Measurements from ENCODE around the gene KIRREL1.

Gene KIRREL1

DNA sequence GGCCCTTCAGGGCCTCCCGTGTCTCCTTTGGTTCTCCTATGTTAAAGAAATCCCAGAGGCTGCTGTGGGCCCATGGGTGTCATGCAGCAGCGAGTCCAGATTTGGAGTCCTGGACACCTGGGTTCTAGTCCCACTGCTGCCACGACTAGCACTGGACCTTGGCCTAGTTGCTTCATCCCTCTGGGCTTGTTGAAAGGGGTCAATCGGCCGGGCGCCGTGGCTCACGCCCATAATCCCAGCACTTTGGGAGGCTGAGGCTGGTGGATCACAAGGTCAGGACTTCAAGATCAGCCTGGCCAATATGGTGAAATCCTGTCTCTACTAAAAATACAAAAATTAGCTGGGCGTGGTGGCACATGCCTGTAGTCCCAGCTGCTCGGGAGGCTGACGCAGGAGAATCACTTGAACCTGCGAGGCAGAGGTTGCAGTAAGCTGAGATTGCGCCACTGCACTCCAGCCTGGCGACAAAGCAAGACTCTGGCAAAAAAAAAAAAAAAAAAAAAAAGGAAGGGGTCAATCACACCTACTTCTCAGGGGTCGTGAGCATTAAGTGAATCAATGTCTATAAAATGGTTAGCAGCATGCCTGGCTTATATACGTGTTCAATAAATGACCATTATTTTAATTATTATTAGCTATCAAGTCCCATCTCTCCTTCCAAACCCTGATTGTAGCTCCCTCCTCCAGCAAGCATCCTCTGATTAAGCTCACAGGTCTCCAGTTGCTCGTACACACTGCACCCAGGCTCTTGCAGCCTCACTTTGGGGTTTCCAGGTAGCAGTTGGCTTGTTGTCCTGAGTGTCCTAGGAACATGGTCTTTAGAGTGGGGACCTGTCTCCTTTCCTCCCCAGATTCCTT, 43.8 kb downstream of the KIRREL1 start:
- no peak for DNase-seq

DNA sequence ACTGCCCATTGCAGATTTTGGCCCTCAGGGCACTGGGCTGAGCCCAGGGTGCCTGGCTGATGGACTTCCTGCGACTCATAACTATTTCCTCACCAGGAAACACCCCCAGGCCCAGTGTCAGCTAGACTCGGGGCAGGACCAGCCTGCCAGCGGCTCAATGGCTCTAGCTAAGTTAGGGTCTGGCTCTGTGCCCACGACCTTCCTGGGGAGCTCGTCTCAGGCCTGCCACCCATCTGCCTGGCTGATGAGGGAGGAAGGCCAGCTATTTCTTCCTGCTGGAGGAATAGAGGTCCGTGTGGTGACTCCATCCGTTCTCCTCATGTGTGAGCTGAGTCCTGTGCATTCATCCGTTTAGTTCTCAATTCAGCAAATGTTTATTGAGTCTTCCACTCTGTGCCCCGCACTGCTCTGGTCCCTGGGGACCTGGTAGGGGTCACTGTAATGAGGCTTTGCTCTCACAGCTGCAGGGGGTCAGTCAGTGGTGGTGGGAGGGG, 44.5 kb downstream of the KIRREL1 start:
- DNase-seq: no peak

DNA sequence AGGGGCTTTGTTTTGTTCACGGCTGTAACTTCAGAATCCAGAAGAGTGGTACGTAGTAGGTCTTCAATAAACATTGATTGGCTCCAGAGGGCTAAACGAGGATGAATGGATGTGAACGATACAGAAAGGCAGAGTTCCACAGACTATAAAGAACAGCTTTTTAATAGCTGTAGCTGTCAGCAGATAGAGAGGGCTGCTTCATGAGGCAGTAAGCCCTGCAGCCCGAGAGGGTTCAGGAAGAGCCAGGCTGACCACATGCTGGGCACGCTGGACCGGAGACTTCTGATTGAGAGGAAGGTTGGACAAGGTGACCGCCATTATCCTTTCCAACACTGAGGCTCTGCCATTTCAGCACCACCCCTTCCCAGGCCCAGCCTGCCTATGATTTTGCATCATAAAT, 45.3 kb downstream of the KIRREL1 start:
- no peak for DNase-seq

DNA sequence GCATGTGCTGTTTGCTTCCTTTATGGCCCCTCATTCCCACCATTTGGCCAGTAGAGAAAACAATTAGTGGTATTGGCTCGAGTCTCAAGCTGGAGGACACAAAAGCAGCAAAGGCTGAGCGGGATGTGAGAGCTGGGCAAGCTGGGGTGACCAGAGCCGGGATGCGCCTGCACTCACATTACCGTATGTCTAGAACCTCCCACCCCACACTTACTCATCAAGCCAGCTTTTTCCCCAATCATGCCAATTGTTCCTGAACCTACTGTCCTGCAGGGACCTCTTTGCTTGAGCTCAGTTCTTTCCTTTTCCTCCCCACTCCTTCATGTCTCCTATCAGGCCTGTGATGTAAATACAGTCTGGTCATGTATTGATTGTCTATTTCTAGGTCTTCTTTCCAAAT, 45.9 kb downstream of the KIRREL1 start:
- DNase-seq: no peak

DNA sequence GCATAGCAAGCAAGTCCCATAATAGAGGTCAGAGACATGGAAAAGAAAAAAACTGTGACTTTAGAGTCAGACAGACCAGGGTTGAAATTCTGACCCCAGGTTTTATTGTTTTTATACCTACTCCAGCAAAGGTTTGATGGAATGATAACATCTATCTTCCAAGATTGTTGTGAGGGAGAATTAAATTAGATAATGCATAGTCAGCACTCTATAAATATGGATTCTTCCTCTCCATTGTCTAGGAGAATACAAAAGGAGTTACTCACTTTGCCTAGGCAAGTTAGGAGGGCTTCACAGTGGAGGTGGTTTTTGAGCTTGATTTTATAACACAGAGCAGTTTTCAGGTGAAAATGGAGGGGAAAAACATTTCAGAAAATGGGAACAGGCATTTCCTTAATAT, 46.9 kb downstream of the KIRREL1 start:
- no peak for DNase-seq

DNA sequence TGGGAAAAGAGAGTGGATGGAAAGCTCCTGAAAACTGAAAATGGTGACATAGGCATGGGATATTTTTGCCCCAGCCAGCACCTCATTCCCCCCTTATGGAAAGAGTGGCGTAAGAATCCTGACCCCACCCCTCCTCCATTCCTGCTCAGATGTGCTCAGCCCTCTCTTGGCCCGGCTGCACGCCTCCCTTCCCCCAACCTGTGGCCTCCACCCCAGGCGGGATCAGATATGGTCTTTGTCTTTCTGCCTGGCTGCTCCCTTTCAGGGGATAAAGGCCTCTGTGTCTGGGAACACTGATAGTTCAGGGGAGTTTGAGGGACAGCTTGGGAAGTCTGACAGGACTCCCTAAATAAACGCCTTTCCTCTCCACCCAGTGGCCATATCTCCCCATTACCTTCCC, 49.8 kb downstream of the KIRREL1 start:
- no peak for DNase-seq

DNA sequence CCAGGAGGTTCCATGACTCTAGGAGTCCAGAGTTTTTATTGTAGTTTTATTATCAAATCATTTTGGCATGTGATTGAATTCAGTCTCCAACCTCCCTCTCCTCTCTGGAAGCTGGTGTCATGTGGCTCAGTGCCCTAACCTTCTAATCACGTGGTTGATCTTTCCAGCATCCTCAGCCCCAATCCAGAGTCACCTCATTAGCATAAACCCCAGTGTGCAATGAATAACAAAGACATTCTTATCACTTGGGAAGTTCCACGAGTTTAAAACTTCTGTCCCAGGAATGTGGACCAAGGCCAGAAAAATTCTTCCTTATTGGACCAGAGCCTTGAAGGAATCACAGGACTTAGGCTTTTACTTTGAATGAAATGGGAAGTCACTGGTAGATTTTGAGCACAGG, 52.2 kb downstream of the KIRREL1 start:
- no peak for DNase-seq

DNA sequence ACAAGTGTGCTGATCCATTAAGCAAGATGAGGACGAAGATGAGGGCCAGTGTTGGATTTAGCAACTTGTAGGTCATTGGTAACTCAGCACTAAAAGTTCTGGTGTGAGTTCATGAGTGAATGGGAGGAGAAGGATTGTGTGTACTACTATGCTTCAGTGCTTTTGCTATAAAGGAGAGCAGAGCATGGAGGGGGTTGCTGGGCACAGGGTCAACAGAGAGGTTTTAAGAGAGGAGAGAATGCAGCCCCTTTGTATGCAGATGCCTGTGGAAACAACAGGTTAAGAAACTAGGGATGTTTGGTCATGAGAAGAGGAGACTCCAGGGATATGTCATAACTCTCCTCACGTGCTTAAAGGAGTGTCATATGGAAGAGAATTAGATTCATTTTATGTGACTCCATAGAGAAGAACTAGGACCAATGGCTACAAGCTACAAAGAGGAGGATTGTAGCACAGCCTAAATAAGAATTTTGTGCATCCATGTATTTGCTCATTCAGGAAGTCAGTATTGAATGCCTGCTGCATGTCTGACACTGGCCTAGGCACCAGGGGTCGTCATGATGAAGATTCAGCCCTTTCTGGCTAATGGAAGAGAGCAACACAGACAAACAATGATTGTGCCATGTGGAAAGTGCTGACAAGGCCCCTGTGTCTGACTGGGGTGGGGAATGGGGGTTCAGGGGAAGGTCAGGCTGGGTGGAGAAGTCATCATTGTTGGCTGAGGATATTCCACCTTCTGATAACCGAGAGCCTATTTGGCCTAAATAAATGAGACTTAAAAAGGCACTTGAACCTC, 53.5 kb downstream of the KIRREL1 start:
- no peak for DNase-seq

DNA sequence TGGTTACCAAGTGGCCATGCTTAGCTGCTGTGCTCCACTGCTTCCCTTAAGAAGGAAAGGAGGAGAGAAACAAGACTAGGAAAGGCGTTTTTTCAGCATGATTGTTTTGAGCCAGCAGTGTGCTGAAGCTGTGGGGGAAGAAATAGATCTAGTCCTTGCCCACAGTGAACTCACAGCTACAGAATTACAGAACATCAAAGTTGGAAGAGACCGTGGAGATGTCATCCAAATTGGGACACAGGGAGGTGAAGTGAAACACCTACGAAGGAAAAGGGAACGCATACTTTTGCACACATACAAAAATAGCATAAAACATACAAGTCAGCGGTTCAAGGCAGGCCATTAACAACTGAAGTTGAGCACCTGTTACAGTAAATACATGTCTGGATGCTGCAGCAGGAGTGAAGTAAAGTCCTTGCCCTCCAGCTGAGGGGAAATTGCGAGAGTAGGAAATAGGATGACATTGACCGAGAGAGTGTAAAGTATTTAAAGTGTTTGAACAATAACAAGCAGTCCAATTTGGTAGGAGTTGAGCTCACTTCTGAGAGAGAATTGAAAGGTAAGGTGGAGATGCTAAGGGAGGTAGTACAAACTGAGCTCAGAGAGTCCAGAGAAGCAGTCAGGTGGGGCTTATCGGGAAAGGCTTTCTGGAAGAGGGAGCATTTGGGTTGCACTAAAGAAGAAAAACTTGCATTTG, 55.1 kb downstream of the KIRREL1 start:
- no peak for DNase-seq

DNA sequence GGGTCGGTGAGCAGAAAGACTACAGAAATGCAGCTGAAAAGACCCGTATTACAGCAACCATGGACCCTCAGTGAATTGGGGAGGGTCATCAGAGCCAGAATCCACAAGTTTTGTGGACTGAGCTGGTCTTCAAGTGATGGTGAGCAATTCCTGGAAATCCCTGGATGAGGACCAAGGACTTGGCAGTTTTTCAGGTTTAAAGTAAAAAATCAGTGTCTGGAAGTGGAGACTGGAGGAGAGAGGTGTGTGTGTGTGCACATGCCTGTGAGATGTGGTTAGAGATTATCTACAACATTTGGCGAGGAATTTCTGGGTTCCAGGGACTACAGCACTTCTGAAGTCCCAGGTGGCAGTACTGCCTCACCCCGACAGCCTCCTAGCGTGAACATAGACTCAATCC, 56.4 kb downstream of the KIRREL1 start:
- DNase-seq: no peak

DNA sequence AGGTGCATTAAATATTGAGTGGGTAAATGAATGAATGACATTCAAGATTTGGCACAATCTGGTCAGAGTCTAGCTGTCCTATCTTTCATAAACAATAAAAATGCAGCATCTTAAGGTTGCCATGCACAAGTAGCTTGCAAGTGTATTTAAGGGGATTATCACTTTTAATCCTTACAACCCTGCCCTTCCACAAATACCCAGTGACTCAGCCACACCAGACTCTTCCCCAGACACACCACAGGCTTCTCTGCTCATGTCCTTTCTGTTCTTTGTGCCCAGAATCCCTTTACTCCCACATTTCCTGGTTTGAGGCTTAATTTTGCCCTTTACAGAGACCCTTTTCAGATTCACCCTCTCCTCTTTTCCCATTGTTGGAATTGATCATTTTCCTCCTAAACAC, 59.8 kb downstream of the KIRREL1 start:
- DNase-seq: no peak

DNA sequence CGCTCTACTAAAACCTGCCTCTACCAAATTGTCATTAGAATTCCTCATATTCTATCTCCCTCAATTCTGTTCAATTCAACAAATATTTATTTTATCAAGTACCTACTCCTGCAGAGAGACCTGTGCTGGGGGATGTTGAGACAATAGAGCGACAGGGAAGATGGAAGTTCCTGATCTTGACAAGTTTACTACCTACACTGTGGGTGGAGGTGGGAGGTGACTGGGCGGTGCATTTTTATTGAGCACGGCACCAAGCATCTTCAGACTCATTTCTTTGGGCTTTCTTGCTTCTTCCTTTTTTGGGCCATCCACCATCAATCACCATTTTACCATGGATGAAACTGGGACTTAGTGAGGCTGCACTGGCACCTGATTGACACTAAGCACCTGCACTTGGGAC, 61.3 kb downstream of the KIRREL1 start:
- no peak for DNase-seq

DNA sequence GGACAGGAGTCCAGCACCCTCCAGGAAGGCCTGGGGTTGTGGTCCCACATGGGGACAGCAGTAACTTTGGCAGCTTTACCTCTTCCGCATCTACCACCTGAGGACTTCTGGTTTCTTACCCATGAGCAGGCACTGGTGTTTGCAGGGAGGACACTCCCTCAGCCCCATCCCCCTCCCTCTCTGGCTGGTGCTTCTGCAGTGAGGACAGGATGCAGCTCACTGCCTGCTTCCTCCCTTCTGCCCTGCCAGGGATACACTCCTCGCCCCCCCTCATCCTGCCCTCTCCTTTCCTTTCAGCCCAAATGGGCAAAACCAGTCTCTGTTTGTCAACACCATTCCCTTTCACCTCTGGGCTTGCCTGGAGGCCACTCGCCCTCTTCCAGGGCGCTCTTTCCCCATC, 62.4 kb downstream of the KIRREL1 start:
- no peak for DNase-seq

DNA sequence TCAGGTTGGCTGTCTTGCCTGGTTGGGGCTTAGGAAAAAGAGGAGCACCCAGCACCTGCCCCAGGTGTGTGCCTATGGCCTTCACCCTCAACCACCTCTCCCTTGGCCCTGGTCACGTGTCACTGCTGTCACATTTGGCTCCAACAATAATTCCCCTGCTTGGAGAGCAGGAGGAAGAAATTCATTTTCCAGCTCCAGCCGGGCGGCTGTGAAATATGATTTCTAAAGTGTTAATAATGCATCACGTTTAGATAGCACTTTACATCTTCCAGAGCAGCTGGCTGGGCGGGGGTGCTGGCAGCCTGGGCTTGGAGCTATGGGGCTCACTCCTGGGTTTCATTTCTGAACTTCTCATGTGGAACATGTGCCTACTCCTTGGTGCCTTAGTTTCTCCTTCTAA, 63.1 kb downstream of the KIRREL1 start:
- no peak for DNase-seq

DNA sequence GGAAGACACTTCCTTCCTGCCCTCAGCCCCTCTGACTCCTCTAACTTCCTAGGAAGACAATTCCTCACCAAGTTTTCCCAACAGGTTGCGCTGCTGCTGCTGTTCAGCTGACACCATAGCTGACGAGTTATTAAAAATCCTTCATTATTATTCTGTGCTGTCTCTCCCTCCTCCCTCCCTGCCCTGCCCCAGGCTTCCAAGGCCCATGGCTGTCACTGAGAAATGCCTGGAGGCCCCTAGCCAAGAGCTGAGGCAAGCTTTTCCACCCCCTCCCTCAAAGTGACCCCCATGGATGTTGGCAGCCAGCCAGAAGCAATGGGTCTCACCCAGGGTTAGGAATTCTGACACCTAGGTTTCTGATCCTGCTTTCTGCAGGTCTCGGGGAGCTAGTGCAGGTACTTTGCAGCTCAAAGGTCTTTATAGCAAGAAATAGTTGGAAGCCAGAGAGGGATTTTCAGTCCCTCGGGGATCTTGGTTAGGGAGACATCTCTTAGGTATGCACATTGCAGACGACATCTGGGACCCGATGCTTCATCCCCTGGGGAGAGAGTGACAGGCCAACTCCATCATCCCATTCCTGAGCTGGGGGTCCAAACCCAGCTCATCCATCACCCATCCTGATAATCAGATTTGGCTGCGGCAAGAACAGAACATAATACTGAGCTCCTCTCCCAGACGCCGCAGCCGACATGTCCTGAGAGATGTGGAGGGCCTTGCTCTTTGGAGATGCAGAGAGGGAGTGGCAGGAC, 65.0 kb downstream of the KIRREL1 start:
- no peak for DNase-seq

DNA sequence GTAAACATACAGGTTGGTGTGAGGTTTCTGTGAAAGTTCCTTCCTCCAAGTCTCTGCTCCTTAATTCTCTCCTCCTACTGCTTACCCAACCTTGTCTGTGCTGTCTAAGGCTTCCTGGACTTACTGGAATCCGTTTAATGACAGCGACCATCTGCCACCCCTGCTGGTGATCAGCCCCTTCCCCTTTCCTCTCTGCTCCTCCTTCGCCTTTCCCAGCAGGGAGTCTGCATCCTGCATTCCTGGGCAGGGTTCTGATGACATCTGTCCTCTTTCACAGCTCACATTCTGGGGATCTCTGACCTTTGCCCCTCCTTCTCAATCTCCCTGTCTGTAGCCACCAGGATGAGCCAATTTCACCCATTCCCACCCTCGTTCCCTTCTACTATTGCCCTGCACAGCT, 66.5 kb downstream of the KIRREL1 start:
- no peak for DNase-seq

DNA sequence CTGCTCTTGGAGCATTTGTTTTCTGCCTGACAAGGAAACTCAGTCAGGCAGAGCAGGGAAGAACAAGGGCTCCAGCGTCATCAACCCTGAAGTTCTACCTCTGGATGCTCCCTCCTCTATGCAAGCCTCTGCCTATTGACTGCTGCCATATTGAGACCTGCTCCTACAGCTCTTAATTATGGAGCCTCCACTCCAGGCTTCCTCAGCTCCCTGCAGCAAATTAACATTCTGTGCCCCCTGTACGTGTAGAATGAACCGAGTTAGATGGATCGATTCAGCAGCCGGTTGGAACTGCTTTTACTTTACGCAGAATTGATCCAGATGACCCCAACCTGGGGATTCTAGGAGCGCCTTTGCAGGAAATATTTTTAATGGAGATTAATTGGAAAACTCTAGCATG, 68.7 kb downstream of the KIRREL1 start:
- DNase-seq: no peak

DNA sequence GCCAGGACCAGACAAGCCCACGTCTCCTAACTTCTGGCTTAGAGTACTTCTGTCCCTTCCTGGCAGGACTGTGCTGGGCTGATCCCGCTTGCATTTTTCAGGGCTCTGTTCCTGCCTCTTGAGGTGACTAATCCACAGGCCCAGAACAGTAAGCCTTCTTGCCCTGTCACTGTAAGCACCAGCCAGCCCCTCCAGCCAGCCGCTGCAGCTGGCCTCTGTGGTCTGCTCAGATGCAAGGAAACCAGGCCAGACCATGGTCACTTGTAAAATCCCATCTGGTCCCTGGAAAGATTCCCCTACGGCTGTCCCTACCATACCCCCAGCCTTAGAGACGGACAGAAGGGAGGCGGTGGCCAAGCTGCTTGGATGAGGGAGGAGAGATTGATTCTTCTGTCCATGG, 74.2 kb downstream of the KIRREL1 start:
- no peak for DNase-seq

DNA sequence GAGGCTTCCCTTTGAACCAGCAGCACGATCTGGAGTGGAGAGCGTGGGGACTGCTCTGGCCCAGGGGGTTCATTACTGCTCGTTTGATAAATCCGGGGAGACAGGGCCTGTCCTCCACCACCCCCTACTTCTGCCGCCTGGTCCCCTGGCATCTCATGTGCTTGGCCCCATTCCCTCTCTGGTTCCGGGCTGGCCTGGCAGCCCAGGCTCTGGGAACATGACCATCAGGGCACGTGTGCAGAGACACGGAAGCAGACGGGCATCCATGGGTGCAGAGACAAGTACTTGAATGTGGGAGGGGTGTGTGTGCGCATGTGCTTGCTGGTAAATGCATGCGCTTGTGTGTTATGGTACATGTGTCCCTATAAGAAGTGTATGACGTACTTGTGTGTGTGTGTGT, 75.5 kb downstream of the KIRREL1 start:
- DNase-seq: no peak

DNA sequence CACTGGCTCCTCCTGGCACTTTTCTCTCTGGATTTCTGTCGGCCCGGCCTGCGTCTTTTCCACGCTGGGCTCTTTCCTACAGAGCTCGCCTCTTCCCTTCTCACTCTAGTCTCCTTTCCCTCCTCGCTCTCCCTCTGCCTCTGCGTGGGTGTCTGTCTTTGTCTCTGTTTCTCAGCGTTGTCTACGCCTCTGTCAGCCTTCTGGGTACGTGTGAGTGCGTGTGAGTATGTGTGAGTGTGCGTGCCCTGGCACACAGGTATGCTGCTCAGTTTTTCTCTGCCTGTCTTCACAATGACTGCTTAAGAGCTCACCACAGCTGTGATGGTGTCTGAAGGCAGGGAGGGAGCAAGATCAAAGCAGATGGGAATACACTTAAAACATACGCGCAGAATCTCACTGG, 77.7 kb downstream of the KIRREL1 start:
- no peak for DNase-seq

DNA sequence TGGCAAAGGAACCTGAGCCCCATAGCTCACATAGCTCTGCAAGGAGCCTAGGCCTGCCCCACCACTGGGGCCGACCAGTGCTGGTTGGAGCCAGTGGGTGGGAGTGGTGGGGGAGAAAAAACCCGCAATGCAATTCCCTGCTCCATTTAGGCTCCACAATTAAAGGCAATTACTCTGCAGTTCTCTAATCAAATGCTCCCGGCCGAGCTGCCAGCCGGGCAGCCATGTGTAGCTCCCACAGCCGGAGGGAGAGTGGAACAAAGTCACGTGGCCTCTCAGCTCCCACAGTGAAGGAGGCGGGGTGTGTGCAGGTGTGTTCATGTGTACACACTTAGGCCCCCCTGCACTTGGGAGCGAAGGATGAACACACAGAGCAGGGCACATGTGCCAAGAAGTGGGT, 81.6 kb downstream of the KIRREL1 start:
- no peak for DNase-seq

DNA sequence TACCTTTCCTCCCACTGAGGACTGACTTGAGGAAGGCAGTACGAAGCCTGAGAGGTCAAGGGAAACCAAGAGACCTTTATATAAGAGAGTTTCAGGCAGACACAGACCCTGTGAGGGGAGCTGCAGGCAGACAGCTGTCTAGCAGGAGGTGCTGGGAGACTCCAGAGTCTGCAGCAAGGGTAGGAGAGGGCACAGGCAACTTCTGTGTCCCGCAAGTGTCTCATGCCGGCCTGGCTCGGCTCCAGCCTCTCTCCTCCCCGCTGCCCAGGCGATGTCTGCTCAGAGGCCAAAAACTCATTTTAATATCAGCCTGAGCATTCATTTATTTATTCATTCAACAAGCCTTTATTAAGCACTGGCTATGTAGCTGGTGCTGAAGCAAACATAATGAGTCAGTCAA, 83.0 kb downstream of the KIRREL1 start:
- DNase-seq: no peak
